Hematopoietic multipotent progenitor cell treated with erythropoietin and hydrocortisone succinate and interleukin-3 and kit ligand, for 17 days (in vitro differentiated cells): Measurements from ENCODE around the gene FAM170B.

ENCODE experiments used
- DNase-seq: peaks from one replicate; pipeline ENCODE4 v3.0.0-alpha.2; 2015; ENCODE audit warnings: low spot score

The FAM170B gene

DNA sequence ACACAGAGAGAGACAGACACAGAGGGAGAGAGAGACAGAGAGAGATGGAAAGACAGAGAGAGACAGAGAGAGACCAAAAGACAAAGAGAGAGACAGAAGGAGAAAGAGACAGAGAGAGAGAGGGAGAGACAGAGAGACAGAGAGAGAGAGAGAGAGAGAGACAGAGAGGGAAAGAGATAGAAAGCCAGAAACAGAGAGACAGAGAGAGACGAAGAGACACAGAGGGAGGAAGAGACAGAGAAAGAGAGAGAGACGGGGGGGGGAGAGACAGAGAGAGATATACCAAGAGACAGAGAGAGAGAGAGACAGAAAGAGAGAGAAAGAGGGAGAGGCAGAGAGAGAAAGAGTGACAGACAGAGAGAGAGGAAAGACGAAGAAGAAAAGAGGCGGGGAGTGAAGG lies 28.7 kb downstream of the FAM170B start:
- DNase-seq = no peak

DNA sequence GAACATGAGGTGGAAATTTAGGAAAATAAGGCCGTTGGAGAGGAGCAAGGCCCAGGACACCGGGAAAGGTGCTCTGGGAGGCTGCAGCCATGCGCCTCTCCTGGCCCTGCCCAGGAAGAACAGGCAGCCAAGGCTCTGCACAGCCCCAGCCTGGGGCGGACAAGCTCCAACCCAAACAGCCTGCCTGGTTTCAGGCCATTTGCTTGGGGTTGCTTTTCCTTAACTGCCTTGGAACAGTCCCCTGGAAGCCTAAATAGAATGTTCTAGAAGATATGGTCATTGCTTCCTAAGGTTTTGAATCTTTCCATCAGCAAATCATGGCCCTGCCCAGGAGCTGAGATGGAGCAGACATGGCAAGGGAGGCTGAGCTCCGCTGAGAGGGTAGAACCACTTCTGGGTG lies 29.5 kb downstream of the FAM170B start:
- DNase-seq = no peak

DNA sequence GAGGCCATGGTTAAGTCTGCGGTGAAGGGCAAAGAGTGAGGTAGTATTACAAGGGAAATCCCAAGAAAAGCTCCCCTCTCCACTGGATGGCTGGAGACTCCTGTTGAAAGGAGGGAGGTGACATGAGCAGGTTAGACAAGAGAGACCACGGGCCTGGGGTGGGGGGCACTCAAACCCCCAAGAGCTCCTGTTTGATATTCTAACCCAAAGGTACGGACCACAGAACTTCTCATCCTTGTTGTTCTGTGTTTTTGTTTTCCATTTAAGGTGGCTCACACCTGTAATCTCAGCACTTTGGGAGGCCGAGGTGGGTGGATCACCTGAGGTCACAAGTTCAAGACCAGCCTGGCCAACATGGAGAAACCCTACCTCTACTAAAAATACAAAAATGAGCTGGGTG lies 30.1 kb downstream of the FAM170B start:
- DNase-seq = no peak

DNA sequence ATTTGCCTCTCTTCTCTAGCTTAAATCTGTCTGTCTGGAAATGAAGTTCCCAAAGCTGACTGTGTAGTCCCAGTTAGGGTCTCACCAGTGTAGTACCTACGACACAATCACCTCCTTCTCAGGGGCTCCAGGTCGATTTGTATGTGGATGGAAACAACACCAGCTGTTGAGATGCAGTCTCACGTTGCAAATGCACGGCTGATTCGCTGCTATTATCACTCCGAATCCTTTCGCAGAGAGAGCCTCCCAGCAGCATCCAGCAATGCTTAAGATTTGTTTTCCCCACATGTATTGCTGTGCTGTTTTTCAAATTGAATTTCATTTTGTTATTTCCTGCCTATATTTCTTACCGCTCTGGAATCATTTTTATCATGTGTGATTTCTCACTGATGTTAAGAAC lies 34.8 kb downstream of the FAM170B start:
- no peak for DNase-seq

DNA sequence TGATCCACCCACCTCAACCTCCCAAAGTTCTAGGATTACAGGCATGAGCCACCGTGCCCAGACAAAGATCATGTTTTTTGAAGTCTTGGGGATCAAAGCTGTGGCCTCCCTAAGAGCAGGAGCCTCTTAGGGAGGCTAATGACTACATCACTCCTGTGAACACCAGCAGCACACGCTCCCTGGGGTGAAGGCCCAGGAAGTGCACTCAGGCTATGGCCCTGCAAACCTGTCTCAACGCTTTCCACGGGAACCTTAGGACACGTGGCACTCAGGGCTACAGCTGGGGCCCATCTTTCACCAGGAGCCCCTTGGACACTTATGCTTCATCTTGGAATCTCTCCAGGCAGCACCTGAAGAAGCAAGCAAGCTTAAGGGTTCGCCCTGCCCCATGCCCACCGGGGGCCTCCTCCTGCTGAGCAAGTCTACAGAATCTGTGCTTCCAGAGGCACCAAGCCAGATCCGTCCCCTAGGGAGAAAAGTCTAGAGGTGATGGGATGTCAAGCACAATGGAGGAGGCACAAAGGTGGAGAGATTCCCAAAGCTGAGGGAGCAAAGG lies 36.9 kb downstream of the FAM170B start:
- no peak for DNase-seq

DNA sequence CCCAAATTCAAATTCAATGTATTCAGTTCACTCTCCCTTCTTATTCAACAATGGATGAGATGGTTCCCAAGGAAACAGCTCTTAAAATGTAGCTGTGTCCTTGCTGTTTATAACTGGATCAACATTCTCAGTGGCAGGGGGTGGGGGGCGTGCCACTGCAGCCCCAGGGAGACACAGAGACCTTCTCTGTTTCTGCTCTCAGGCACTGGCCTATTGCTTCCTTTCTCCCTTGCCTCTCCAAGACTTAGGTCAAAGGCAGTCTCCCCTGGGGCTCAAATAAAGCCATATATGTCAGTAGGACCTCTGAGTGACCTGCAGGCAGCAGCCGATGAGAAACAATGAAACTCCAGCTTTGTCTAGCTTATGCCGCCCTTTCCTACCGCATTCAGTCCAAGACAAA lies 39.2 kb downstream of the FAM170B start:
- DNase-seq = no peak

DNA sequence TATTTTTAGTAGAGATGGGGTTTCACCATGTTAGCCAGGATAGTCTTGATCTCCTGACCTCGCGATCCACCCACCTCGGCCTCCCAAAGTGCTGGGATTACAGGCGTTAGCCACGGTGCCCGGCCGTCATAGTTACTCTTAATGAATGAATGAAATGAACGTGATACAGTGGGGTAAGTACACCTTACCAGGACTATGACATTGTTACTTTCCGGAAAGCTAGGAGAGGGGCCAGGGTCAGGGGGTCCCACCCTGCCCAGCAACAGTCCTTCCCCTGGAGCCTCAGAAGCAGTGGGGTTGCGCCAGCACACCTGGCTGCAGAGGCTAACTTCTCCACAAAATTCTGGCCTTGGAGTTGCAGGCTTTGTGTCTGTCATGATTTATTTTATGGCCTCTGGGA lies 39.9 kb downstream of the FAM170B start:
- DNase-seq = no peak

DNA sequence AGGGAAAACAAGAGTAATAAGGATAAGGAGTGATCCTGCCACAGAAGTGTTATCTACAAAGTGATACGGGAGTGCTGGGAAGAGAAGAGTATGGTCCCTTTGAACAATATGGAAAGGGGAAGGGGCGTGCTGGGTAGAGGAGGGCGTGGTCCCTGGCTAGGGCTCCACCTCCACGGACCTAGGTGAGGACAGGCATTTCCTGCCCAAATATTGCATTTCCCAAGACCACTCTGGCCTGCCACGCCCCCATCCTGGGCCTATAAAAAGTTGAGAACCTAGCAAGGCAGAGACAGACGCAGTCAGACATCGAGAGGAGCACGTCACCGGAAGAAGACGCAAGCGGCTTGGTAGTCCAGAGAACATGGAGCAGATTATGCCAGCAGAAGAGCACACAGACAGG lies 41.3 kb downstream of the FAM170B start:
- no peak for DNase-seq

DNA sequence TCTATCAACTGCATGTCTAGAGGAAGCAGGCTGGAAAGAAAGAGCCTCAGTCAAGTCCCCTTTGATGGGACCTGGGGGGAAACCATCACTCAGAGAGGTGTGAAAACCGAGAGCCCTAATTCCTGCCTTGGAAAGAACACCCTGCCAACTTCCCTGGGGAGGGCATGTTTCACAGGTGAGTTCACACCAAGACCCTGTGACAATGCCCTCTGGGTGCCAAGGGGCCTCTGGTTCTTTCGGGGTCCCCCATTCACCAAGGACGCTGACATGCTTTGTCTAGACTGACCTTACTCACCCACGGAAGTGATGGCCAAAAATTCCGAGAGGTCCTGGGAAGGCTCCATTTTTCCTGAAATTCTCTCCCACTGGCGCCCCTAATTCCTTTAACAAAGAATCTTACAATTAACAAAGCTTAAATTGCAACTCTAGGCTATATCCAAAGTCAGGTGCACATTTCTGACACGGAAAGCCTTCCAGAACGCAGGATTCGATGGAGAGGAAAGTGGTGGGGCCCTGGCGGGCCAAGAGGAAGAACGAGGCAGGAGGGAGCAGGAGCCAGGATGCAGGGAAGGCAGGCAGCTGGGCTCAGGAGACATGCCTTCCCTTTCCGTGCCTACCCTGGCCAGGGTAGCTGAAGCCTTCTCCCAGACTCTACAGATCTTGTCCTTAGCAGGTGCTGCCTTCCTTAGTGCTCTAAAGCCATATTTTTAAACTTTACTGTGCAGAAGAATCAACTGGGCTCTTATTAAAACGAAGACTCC lies 42.2 kb downstream of the FAM170B start:
- DNase-seq = no peak

DNA sequence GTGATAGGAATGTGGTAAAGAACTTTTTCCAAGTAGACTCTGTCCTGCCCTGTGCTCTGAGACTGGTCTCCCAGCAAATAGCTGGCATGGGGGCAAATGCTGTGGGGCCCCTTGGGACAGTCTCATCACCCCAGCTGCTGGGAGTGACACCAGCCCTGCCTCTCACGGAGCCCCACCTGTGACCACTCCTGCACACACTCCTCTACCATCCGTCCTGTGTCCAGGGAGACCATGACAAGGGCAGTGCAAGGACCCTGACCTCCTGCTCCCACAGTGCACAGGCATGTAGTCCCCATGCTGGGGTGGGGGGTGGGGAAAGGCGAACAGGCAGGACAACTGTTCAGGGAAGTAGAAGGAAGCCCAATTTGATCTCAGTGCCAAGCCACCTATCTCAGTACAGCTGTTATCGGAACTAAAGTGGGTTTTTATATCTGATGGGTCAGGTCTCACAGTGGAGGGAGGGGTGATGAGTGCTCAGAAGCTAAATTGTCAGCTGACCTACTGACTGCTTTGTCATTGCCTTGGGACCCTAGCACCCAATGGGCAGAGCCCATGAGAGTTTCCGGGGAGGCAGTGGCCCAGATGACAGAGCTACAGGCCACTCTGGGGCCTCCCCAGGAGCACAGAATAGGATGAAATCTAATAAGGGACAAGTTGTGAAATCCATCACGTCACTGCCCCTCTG lies 43.0 kb downstream of the FAM170B start:
- DNase-seq = no peak

DNA sequence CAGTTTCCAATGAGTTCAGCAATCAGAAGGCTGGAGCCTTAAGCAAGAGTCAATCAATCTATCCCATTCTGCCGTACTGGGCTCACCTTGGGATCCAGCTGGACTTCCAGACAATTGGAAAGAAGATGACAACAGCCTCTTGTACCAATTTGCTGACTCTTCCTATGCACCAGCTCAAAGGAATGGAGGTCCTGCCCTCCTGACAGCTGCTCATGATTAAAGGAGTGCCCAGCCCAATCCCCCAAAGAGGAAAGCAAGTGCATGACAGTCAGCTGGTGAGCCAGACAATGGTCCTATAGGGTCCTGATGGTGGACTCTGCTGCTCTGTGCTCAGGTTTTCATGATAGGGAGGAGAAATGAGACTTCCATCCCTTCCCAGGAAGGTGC lies 43.6 kb downstream of the FAM170B start:
- DNase-seq = no peak

DNA sequence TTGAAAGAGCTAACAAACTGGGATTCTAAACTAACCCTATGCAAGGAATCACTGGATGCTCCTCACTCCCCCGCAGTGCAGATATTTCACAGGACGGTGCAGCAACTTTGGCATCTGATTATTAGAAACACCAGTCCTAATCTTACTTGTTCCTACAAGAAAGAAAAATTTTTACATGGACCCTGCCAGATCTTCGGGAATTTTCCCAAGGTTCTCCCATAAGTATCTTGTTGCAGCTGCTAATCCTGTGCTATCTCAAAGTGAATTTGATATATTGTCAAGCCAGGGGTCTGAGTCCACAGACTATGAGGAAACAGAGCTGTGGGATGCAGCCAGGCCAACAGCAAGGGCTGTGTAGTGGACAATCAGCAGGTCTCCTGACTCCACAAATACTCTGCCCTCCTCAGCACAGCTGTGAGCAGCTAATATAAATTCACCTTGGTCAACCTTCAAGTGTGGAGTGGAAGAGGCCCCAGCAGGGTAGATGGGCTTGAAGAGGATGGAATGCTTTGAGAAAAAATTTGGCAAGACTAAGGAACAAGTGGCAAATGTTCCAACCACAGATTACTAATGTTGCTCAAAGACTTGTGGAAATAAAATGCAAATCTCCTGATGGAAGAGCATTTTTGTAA lies 44.1 kb downstream of the FAM170B start:
- no peak for DNase-seq

DNA sequence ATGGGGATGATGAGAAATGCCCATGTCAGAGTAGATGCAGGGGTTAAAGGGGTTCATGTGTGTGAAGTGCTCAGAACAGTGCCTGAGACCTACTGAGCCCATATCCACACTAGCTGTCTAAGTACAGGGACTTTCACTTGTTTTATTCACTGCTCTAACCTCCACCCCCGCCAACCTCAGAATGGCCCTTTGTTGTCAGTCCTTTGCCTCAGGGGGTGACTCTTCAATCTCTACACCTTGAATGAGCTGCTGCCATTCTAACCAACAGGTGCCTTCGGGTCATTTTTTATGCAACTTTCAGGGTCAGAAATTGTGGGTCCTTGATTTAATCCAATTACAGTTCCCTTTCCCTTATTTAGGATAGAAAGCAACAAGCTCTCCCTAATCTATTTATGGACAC lies 44.7 kb downstream of the FAM170B start:
- no peak for DNase-seq

DNA sequence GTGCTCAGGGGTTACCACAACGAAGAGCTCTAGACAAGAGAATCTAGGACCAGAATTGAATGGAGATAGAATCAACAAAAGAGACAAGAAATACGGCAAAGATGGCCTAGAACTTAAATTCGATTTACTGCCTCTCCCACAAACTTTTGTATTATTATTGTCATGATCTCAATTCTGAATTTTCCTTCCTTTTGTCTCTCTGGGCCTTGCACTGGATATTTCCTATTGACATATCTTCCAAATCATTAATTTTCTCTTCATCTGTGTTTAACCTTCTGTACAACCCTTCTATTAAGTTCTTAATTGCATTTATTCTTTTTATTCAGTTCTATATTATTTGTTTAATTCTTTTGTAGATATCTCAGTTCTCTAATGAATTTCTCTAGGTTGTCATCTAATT lies 46.9 kb downstream of the FAM170B start:
- no peak for DNase-seq

DNA sequence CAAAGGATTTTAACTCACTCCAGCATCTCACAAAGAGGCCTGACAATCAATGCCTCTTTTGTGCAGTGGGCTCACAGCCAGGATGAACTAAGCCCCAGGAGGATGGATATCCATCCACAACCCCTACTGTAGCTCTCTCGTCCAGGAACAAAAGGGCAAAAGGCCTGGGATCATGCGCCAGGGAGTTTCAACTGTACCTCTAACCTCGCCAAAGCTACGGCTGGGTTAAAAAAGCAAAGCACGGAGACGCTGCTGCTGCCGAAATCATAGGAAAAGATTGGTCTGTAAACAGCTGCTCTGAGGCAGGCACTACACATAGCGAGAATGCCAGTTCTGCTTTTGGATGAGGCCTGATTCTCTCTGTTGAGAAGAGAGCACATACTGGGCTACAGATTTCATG lies 50.6 kb downstream of the FAM170B start:
- no peak for DNase-seq

DNA sequence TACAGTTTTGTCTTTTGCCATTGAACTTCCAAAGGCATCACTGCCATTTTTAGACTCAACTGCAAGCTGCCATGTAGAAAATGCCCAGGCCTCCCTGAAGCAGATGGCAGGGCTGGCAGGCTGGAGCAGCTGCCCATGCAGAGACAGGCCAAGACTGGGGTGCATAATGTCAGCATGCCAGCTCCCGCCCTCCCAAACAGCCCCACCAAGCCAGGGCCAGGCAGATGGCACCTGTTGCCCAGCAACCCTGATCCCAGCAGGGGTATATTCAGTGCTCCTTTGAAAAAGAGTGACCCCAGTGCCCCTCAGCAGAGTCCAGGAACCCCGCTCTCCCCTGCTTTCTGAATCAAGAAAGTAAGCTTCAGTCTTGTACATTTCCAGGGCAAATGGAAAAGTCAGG lies 51.1 kb downstream of the FAM170B start:
- no peak for DNase-seq

DNA sequence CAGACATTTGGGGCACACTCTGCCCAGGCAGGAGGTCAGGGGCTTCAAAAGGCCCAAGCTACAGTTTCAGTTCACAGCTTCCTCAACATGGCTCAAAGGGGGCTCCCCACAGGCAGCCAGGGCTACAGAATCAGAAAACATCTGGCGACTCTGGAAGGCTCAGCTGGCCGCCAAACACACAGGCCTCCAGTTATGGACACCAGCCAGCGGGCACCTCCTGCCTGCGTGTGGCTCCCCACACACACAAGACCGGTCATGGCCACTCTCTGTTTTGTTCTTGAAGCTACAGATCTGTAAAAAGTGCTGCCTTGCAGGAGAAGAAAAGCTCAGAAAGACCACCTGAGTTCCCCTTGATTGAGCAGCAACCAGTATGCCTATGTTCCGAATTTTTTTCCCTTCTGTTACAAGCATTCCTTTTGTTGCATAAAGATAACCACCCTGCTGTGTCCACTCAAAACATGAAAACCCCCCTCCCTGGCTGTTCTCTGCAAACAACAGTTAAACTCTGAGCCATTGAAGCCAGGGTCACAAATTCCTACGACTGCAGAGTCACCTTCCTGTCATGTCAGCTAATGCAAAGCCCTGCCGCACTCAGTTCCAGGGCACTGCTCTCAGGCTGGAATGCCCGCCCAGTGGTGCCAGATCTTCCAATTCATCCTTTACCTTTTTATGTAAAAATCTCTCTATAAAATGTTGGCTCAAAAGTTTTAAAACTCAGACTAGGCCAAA lies 52.1 kb downstream of the FAM170B start:
- no peak for DNase-seq
